GM23248 (cell line): ENCODE measurements around the gene SLIT3.

ENCODE experiments used
- EZH2 ChIP-seq: fragments of 200-600 bp; sonication (generic); IDR thresholded peaks from 2 replicates; pipeline ENCODE4 v1.6.1; 2018; ENCODE audit warnings: antibody characterized with exemption, mild to moderate bottlenecking; ENCODE audit not compliant: insufficient read depth, poor library complexity, severe bottlenecking
- EZH2phosphoT487 ChIP-seq: fragments of 200-600 bp; sonication (generic); IDR thresholded peaks from 2 replicates; pipeline ENCODE4 v1.6.1; 2018; ENCODE audit warnings: antibody characterized with exemption, moderate library complexity, mild to moderate bottlenecking, low read depth; ENCODE audit not compliant: insufficient read depth

DNA sequence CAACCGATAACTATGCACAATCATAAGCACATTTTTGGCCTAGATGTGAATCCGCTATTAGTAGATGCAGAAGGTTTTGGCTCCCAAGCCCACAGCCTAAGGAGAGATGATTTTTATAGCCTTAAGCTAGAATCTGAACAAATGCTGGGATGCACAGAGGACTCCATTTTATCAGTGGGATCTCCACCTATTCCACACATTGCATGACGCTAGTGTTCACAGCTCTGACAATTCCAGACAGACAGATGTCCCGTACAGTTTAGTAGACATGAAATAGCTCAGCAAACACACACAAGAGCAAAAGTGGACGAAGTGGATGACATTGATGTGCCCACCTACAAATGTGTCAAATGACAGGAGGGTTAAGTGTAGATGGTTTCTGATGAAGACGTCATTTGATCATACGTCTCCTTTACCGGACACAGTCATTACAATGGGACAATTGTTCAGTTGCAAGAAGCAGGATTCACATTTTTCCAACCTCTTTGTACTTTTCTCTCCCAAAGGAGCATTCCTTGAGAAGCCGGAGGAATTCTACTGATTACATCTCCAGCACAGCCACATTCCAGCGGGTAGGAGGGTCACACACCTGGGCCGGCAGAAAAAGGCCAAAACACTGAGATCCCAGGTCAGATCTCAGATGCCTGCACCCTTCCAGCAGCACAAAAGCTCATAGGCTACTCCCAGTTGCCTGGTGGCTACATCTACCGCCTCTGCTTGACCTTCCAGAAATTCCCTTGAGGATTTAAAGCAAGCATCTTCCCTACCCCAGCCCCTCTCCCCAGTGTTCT, 202.4 kb downstream of the SLIT3 start:
- TF ChIP-seq EZH2phosphoT487, result no peak
- no peak for TF ChIP-seq EZH2
